Suprapubic skin (tissue), 4 donors: ENCODE data around the gene LMBR1. TPM values are rescaled to one million over a fixed set of nuclear protein-coding genes. Genes with fewer than 3 reads are reported as not detected.

Experiments used
- DNase-seq, 2 donors: peaks; one replicate each; pipeline ENCODE4 v3.0.0-alpha.2; 2019; ENCODE audit warnings: low spot score in 2 of 2
- H3K27ac ChIP-seq: fragments of 200-600 bp; sonication (generic); one replicate; pipeline ENCODE4 v1.5.1; 2019
- H3K27me3 ChIP-seq: fragments of 200-600 bp; sonication (generic); one replicate; pipeline ENCODE4 v1.5.1; 2019
- H3K36me3 ChIP-seq: fragments of 200-600 bp; sonication (generic); one replicate; pipeline ENCODE4 v1.5.1; 2019
- H3K4me1 ChIP-seq: fragments of 200-600 bp; sonication (generic); one replicate; pipeline ENCODE4 v1.5.1; 2019
- H3K4me3 ChIP-seq: fragments of 200-600 bp; sonication (generic); one replicate; pipeline ENCODE4 v1.5.1; 2019; ENCODE audit warnings: mild to moderate bottlenecking
- H3K9me3 ChIP-seq: fragments of 200-600 bp; sonication (generic); one replicate; pipeline ENCODE4 v1.5.1; 2019
- CTCF ChIP-seq, 2 donors: fragments of 200-600 bp in 1 of 2; fragments of 450-650 bp in 1 of 2; sonication (generic) in 1 of 2; IDR thresholded peaks; one replicate each; pipeline ENCODE4 v1.5.1; 2016 to 2019; ENCODE audit warnings: antibody characterized with exemption in 2 of 2, mild to moderate bottlenecking in 1 of 2, moderate library complexity in 1 of 2
- EP300 ChIP-seq: sonication (generic); formaldehyde crosslinking; IDR thresholded peaks from one replicate; pipeline ENCODE4 v1.6.1; 2017; ENCODE audit warnings: antibody characterized with exemption
- POLR2A ChIP-seq, 2 donors: fragments of 450-650 bp; IDR thresholded peaks; one replicate each; pipeline ENCODE4 v1.6.1; 2017; ENCODE audit warnings: antibody characterized with exemption in 2 of 2, mild to moderate bottlenecking in 2 of 2, moderate library complexity in 2 of 2
- POLR2AphosphoS5 ChIP-seq, 3 donors: sonication (generic); formaldehyde crosslinking; IDR thresholded peaks; one replicate each; pipeline ENCODE4 v1.6.1; 2017; ENCODE audit warnings: antibody characterized with exemption in 3 of 3
- WGBS: methylation state at CpG from one replicate; pipeline ENCODE4 v1.1.5; 2018; 5-methylcytosine and 5-hydroxymethylcytosine counted together
- total RNA-seq, 4 donors: library from RNA; depleted of rRNA; stranded (reverse); fragments of >200 nt; gene quantifications; one replicate each; pipeline ENCODE4 v1.1.0, GENCODE V29; 2016

LMBR1 gene
- total RNA-seq, 4 donors from 2014 or later: 48.7 to 104 (median 59.1) TPM

- no peak for DNase-seq
- Histone ChIP-seq H3K9me3 (no peaks in the 10 kb centered on the region), H3K27ac (no peak overlapping the region), H3K27me3 (no peaks in the 10 kb centered on the region), H3K4me3 (no peak overlapping the region), H3K36me3 (peaks cover 4% of the 10 kb centered on the region), H3K4me1 (no peaks in the 10 kb centered on the region)
- 92% methylated on average over 5 of the region's 5 CpGs for WGBS
- TF ChIP-seq POLR2AphosphoS5 (IDR thresholded peaks at IDR 0.05) (no peak), CTCF (IDR thresholded peaks at IDR 0.05) (no peak), EP300 (no peak), POLR2A (IDR thresholded peaks at IDR 0.05) (no peak)
Observed at GRCh38 chr7:156777364-156778069, 115.5 kb downstream of the LMBR1 start.

- Histone ChIP-seq H3K27ac (no peak overlapping the region), H3K27me3 (no peaks in the 10 kb centered on the region), H3K9me3 (no peaks in the 10 kb centered on the region), H3K36me3 (no peaks in the 10 kb centered on the region), H3K4me3 (no peak overlapping the region), H3K4me1 (no peaks in the 10 kb centered on the region)
- WGBS: 84% methylated on average over 2 of the region's 2 CpGs
- DNase-seq: no peak
- no peak for TF ChIP-seq CTCF (IDR thresholded peaks at IDR 0.05)
- no peak for TF ChIP-seq POLR2A (IDR thresholded peaks at IDR 0.05)
- TF ChIP-seq EP300: no peak
- no peak for TF ChIP-seq POLR2AphosphoS5 (IDR thresholded peaks at IDR 0.05)
Observed at GRCh38 chr7:156776527-156776926, 116.5 kb downstream of the LMBR1 start.

- DNase-seq: no peak
- Histone ChIP-seq H3K27me3 (no peaks in the 10 kb centered on the region), H3K36me3 (no peaks in the 10 kb centered on the region), H3K9me3 (no peaks in the 10 kb centered on the region), H3K4me1 (no peaks in the 10 kb centered on the region), H3K27ac (no peak overlapping the region), H3K4me3 (no peak overlapping the region)
- WGBS: 88% methylated on average over 1 of the region's 1 CpG
- TF ChIP-seq CTCF (IDR thresholded peaks at IDR 0.05) (no peak), EP300 (no peak), POLR2A (IDR thresholded peaks at IDR 0.05) (no peak), POLR2AphosphoS5 (IDR thresholded peaks at IDR 0.05) (no peak)
Observed at GRCh38 chr7:156773966-156774365, 119.0 kb downstream of the LMBR1 start.

GRCh38 chr7:156772725-156773124 lies 120.3 kb downstream of the LMBR1 start:
- H3K27ac ChIP-seq: no peak overlapping the region
- H3K27me3 ChIP-seq: no peaks in the 10 kb centered on the region
- 79% methylated on average over 5 of the region's 5 CpGs for WGBS
- no peaks in the 10 kb centered on the region for H3K4me1 ChIP-seq
- H3K36me3 ChIP-seq: no peaks in the 10 kb centered on the region
- no peak overlapping the region for H3K4me3 ChIP-seq
- no peaks in the 10 kb centered on the region for H3K9me3 ChIP-seq
- TF ChIP-seq CTCF (IDR thresholded peaks at IDR 0.05) (no peak), POLR2A (IDR thresholded peaks at IDR 0.05) (no peak), POLR2AphosphoS5 (IDR thresholded peaks at IDR 0.05) (no peak), EP300 (no peak)
- no peak for DNase-seq

- H3K36me3 ChIP-seq: peaks cover 7% of the 10 kb centered on the region
- 93% methylated on average over 6 of the region's 6 CpGs for WGBS
- DNase-seq: no peak
- no peaks in the 10 kb centered on the region for H3K9me3 ChIP-seq
- no peaks in the 10 kb centered on the region for H3K27me3 ChIP-seq
- no peak overlapping the region for H3K27ac ChIP-seq
- H3K4me3 ChIP-seq: no peak overlapping the region
- no peak for TF ChIP-seq POLR2AphosphoS5 (IDR thresholded peaks at IDR 0.05)
- no peak for TF ChIP-seq CTCF (IDR thresholded peaks at IDR 0.05)
- no peak for TF ChIP-seq EP300
- no peak for TF ChIP-seq POLR2A (IDR thresholded peaks at IDR 0.05)
- no peaks in the 10 kb centered on the region for H3K4me1 ChIP-seq
Observed at GRCh38 chr7:156768698-156769472, 124.1 kb downstream of the LMBR1 start.
